ENCODE measurements around the gene CA9.

The CA9 gene

DNA sequence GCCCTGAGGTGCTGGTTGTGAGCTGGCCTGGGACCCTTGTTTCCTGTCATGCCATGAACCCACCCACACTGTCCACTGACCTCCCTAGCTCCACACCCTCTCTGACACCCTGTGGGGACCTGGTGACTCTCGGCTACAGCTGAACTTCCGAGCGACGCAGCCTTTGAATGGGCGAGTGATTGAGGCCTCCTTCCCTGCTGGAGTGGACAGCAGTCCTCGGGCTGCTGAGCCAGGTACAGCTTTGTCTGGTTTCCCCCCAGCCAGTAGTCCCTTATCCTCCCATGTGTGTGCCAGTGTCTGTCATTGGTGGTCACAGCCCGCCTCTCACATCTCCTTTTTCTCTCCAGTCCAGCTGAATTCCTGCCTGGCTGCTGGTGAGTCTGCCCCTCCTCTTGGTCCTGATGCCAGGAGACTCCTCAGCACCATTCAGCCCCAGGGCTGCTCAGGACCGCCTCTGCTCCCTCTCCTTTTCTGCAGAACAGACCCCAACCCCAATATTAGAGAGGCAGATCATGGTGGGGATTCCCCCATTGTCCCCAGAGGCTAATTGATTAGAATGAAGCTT, 6.1 kb downstream of the CA9 start:
- no peak for DNase-seq

DNA sequence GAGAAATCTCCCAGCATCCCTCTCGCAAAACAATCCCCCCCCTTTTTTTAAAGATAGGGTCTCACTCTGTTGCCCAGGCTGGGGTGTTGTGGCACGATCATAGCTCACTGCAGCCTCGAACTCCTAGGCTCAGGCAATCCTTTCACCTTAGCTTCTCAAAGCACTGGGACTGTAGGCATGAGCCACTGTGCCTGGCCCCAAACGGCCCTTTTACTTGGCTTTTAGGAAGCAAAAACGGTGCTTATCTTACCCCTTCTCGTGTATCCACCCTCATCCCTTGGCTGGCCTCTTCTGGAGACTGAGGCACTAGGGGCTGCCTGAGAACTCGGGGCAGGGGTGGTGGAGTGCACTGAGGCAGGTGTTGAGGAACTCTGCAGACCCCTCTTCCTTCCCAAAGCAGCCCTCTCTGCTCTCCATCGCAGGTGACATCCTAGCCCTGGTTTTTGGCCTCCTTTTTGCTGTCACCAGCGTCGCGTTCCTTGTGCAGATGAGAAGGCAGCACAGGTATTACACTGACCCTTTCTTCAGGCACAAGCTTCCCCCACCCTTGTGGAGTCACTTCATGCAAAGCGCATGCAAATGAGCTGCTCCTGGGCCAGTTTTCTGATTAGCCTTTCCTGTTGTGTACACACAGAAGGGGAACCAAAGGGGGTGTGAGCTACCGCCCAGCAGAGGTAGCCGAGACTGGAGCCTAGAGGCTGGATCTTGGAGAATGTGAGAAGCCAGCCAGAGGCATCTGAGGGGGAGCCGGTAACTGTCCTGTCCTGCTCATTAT, 6.8 kb downstream of the CA9 start:
- DNase-seq = no peak

DNA sequence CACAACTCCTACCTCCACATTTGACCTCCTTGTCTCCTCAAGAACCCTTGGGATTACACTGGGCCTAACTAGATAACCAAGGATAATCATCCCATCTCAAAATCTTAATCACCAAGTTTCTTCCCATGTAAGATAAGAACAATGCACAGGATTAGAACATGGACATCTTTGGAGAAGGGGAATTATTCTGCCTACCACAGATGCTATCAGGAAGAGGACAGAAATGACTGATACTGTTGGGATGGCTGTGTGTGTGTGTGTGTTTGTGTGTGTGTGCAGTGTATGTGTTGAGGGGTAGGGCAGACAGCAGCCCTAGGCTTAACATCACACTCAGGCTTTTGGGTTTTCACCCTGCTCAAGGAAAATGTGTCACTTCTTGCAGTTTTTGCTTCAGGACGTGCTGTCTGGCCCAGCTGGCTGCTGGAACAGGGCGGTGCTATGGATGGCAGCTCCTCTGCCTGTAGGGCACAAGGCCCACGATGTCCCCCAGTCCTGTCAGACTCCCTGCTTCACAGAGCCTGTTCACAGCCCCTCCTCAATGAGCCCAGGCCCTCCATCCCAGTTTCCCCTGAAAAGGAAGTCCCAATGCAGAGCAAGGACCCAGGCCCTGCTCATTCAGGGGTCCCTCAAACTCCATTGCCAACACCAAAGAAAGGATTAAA, 7.7 kb downstream of the CA9 start:
- no peak for DNase-seq

DNA sequence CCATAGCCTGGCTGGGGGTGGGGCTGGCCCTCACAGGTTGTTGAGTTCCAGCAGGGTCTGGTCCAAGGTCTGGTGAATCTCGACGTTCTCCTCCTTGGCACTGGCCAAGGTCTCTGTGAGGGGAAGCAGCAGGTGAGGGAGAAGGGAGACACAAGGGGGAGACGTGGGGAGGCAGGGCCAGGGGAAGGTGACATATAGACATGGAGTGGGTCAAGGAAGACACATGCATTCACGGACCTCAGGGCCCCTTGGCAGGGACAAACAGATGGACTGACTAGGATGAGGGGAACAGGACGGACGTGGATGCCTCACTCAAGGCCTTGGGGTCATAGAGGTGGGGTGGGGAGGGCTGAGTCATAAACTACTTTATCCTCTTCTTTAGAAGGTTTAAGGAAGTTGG, 8.3 kb downstream of the CA9 start:
- DNase-seq = no peak

DNA sequence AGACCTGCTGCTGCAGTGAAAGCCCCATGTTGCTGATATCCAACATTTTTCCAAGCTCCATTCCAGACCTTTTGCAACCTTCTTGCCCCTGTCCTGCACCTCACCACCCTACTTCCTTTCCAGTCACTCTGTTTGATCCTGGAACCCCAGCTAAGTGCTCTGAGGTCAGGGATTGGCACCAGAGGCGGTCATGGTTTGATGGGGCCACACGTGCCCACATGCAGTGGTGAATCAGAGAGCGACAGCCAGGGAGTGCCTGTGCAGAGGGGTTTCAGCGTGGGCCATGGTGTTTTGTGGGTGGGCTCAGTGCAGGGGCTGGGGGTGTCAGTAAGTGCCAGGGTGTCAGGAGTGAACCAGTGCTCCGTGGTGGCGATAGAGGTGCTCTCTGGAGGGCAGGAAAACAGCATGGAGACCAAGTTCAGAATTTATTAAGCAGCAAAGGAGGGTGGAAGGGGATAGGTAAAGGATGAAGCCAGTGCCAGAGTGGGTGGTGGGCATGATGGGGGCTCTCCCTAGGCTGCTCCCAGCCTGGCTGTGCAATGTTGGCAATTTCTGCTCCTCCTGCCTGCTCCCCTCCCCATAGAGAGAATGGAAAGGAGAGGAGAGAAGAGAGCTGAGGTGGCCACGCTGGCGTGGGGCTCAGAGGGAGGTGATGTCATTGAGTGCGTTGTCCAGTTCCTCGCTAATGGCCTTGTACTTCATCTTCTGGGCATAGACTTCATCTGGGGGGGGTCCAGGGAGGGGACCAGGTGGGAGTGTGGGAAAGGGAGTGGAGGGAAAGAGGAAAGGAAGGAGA, 9.0 kb downstream of the CA9 start:
- no peak for DNase-seq

DNA sequence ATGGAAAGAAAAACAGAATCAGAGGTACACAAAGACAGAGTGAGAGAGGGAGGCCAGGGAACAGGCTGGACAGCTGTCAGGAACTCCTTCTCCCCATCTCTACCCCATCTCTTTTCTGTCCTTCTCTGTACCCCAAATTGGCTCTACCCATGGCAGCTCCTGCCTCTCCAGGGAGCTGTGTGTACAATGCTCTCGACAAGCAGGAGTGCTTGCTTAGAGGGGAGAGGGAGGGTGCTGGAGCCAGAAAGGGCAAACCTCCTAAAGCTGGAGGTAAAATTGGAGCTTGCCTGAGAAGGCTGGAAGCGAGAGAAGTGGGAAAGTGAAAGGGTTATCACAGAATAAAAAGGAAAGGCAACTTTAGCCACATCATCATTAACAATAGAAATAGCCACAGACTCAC, 9.6 kb downstream of the CA9 start:
- DNase-seq = no peak

DNA sequence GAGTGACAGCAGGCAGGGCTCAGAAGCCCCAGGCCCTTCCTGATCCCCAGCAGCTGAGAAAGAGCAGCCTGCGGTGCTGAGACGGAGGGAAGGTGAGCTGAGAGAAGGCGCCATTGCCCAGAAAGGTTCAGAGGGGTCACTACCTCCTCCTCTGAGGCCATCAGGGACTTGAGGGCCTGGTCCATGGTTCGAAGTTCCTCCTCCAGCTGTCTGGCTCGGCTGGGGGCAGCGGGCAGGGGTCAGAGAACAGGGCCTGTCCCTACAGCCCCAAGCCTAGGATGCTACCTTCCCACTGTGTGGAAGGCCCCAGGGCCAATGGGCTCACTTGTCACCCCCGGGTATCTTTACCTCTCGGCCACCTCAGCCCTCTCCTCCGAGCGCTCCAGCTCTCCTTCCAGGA, 11.2 kb downstream of the CA9 start:
- no peak for DNase-seq

DNA sequence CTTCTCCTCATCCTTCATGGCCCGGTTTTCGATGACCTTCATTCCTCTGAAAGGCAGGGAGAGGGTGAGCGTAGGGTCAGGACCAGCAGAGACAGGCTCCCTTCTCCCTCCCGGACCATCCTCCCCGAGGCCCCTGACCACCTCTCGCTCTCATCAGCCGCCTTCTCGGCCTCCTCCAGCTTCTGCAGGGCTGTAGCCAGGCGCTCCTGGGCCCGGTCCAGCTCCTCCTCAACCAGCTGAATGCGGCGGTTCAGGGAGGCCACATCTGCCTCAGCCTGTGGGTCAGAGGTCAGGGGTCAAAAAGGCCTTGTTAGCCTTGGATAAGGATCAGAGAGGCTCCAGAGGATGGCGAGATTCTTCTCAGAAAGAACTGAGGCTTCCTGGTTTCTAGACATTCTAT, 11.8 kb downstream of the CA9 start:
- no peak for DNase-seq

DNA sequence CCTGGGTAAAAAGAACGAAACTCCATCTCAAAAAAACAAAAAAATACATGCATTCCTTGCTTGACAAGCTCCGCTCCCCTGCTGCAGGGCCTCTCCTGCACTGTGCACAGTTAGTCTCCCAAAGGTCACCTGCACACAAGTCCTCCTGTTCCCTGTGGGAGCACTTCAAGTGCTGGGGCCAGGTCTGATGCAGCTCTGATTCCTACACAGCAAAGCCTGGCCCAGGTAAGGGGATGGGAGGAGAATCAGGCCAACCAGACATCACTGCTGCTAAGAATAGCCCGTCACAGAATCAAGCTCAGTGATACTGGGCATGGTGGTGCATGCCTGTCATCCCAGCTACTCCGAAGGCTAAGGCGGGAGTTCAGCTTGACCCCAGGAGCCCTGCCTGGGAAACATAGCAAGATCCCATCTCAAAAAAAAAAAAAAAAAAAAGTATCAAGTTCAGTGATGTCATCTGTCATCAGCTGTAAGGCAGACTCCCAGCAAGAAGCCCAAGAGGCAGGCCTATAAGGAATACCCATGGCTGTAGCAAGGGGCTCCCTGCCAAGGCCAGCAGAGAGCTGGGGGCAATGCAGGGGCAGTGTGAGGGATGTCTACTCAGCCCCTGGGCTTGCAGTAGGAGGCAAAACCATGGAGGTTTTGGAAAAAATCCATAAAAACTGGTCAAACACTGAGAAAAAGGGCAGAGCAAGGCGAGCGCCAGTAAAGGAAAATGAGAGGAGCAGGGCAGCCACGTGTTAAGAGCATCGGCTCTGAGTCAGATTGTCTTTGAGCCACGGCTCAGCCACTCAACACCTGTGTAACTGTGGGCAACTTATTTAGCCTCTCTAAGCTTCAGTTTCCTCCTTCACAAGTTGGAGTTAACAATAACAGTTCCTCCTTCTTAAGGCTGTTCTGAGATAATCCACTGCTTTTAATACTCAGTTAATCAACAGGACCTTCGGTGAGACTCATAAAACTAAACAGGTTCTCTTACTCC, 12.8 kb downstream of the CA9 start:
- no peak for DNase-seq

DNA sequence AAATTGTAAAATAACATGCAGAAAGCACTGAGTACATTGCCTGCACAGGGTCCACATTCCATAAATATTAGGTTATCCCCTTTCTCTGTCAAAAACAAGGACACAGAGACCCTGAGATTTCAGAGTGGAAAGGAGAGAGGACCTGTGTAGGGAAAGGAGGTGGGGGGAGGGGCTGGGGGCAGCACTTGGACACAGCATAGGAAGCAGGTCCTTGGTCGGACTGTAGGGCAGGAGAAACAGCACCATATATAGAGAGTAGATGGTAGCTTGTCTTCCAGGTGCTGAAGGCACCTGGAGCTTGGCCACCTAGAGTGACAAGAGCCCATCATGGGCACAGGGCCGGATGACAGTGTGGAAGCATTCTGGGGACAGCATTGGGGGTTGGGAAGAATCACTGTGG, 13.6 kb downstream of the CA9 start:
- DNase-seq = no peak

DNA sequence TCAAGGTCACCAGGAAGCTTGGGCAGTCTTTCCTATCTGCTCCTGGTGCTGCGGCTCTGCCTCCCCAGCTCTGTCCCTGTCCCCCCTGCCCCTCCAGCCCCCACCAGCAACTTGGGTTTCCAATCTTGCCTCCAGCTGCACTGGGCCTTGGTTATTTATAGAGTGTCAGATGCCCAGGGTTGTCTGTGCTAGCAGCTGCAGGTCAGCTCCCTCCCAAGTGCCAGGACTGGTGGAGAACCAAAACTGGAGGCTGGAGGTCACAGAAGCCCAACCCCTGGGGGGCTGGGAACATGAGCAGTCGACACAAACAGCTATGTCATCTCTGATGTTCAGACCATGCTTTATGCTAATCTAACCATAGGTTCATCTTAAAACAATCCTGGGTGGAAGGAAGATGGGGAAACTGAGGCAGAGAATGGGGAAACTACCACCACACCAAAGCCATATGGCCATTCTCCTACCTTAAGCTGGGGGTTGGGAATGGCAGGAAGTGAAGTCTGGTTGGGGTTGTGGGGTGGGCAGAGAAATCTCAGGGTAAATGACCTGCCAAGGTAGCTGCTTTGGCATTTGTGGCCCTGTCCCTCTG, 14.3 kb downstream of the CA9 start:
- no peak for DNase-seq

DNA sequence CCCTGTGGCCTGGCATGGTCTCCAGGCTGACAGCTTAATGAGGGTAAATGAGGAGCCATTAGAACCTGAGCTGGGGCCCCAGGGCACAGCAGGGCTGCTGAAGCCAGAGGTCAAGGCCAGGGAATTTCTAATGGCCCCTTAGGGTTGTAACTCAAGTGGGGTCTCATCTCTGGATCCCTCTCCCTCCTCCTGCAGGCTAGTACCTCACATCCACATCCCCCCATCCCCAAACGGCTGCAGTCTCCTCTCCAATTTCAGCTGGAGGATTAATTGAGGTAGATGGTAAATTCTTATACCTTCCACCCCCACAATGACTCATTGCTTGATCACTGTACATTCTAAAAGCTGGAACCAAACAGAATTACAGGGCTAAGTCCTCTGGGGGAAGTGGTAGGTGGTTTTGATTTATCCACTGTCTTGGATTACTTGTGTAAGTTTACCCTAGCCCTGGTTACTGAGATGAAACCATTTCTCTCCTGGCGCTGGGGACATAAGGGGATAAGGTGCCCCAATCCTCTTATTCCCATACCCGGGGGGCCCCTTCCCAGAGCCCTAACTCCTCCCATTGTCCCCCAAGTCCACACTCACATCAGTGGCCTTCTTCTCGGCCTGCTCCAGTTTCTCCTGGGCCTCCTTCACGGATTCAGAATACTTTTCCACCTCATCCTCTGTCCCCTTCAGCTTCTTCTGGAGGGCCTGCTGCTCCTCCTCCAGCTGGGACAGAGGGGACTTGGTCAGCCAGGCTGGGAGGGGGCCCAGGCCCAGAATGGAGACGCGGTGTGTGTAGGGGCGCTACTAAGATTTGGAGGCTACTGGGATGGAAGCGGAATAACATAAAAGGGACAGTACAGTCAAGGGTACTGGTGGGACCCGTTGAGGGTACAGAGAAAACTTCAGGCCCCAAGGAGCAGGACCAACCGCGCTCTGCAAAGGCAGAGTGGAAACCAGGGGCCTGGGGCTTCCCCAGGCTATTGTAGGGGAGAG, 15.1 kb downstream of the CA9 start:
- DNase-seq = no peak

DNA sequence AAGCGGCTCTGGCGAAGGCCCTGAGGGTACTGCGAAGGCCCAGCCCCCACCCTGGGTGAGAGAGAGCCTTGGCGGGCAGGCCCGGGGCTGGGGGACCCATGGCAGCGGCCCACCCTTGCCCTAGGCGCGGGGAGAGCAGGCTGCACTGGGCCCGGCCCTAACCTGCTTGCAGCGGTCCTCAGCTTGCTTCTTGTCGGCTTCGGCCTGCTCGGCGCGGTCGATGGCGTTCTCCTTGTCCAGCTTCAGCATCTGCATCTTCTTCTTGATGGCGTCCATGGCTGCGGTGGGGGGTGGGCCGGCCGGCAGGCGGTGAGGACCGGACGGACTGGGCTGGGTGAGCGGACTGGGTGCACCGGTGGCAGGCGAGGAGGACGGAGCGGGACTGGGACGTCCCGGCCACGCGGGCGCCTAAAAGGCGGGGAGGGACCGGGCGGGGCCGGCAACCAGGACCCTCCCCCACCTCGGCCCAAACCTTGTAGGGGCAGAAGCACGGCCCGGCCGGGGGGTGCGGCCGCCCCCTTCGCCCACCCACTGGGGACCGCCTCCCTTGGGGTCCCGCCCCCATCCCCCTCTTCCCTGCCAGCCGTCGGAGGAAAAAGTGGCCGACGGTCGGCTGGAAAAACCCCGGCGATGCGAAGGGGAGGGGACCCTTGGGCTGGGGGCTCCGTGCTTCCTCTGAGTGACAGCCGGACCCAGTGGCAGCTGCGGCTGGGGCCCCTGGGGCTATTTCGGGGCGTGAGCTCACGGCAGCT, 16.0 kb downstream of the CA9 start, which contains the start of gene TPM2:
Gene TPM2 (minus strand): TSS at position 384 of the 752 bp plus-strand sequence. CDS start 108 bp downstream, at position 276.
- no peak for DNase-seq

DNA sequence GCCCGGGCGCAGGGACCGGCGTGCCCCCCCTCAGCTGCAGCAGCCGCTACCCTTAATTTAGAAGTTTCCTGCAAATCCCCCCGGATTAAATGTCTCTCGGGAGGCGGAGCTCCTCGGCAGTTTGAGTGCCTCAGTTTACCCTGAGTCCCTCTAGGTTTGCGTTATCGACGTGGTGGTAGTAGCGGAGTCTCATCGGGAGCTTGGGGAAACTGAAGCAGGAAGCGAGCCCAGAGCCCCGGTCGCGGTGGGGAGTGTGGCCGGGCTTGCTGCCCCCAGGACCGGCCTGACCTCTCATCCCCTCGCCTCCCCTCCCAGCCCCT, 16.5 kb downstream of the CA9 start:
- no peak for DNase-seq

DNA sequence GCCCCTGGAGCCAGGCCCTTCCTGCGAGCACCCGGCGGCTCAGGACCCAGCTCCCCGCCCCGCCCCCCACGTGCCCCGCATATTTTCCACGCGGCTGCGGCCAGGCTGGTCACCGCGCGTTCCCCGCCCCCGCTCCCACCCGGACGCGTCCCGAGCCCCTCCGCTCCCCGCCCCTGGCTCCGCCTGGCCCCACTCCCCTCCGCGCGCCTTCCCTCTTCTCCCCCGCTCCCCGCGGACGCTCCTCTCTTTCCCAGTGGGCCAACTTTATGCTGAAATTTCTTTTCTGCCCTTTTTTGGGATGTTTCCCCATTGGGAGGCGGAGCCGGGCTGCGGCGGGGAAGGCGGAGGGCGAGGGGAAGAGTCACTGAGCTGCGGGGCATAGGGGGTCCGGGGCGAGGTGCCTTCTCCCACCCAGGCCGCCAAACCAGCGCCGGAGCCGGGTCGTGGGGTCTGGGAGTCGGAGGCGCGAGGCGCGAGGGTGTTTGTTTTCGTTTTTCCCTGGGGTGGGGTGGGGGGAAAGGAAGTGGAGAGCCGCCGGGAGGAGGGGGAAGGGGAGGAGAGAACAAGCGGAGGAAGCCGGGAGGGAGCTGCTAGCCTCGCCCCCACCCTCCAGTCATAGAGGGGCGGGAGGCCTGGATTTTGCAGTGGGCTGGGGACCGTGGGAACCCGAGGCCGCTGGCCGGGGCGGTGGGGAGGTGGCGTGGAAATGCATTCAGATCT, 17.0 kb downstream of the CA9 start:
- DNase-seq = peak; percentile 35

DNA sequence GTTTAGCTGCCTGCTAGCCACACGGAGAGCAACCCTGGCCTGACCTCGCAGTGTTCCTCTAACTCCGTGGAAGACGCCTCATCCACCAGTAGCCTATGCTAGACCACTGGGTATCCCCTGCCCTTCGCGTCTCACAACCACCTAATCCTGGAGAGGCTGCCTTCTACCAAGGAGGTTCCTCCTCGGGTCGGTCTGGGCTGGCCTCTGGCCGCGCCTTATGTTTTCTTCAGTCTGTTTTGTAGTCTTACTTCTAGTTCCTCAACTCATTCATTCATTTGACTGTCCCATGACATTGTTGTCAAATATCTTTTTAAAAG, 17.6 kb downstream of the CA9 start:
- no peak for DNase-seq

DNA sequence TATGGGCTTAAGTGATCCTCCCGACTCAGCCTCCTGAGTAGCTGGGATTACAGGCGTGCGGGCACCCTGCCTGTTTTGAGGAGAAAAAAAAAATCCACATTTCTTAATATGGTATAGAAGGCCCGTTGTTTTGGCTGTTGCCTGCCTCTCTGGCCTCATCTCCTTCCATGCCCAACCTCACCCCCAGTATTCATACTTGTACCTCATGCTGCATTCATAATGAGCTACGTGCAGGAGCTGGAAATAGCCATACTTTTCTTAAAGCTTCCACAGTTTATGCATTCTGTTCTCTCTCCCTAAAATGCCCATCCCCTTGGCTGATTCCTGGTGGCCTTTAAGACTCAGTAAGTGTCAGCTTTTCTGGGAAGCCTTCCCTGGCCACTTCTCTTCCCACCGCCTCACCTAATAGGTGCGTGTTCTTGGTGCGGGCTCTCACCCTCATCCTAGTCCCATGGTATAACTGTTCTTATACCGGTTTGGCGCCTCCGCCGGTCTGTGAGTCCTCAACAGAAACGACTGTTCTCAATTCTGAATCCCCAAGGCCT, 18.1 kb downstream of the CA9 start:
- DNase-seq = no peak

DNA sequence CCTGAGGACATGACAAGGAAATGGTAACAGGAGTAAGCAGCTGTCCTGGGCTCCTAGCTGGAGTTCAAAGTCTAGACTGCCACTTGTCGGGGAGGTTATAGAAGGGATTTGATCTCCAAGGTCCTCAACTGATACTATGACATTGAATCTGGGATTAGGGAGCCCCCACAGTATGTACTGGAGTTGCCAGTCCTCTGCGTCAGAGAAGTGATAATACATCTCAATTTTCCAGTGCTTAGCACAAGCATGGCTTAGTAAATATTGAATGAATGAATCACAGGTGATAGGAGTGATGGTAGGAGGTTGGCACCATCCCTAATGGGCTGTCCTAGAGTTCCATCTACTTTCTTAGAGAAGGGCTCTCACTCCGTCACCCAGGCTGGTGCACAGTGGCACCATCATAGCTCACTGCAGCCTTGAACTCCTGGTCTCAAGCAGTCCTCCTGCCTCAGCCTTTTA, 22.2 kb downstream of the CA9 start:
- DNase-seq = no peak
